Naive thymus-derived CD8-positive, alpha-beta T cell (primary cell): Measurements from ENCODE around the gene DOLPP1. TPM values are rescaled to one million over a fixed set of nuclear protein-coding genes. Genes with fewer than 3 reads are reported as not detected.
A peak's percentile ranks its signal among the peaks of the same experiment; 100 is the strongest.

ENCODE experiments used
- ATAC-seq, 2 donors: fragments of 150-1000 bp; cut with Tn5 transposase in 1 of 2; sonication (Bioruptor Pico), chemical (Tn5 transposase) in 1 of 2; 1 replicate in 1 of 2; 2 replicates in 1 of 2; pipeline ENCODE4 v1.10.0; 2021; ENCODE audit warnings: mild to moderate bottlenecking in 2 of 2, moderate library complexity in 2 of 2
- POLR2A ChIA-PET: fragments of 350-600 bp; sonication (Branson Sonifier 250); formaldehyde crosslinking; loops from one replicate; lab custom pipeline; 2021; ENCODE audit warnings: antibody characterized with exemption; lab: Charles Lee
- DNase-seq, 10 donors: peaks; one replicate each; pipeline versions ENCODE4 v3.0.0 to v3.0.0-alpha.2; 2020 to 2022
- H3K27ac Mint-ChIP-seq, 10 donors: one replicate each; pipeline ENCODE4 v1.8.0; 2020 to 2022; ENCODE audit warnings: mild to moderate bottlenecking in 10 of 10, mixed read lengths in 10 of 10, moderate library complexity in 4 of 10, inconsistent platforms in 1 of 10
- H3K27me3 Mint-ChIP-seq, 5 donors: one replicate each; pipeline ENCODE4 v1.8.0; 2021 to 2022; ENCODE audit warnings: mixed read lengths in 5 of 5
- H3K36me3 Mint-ChIP-seq, 3 donors: one replicate each; pipeline ENCODE4 v1.8.0; 2020 to 2022; ENCODE audit warnings: mixed read lengths in 3 of 3, mild to moderate bottlenecking in 2 of 3, inconsistent platforms in 1 of 3
- H3K4me1 Mint-ChIP-seq, 4 donors: one replicate each; pipeline ENCODE4 v1.8.0; 2021 to 2022; ENCODE audit warnings: mixed read lengths in 4 of 4
- H3K4me3 Mint-ChIP-seq, 10 donors: one replicate each; pipeline ENCODE4 v1.8.0; 2020 to 2022; ENCODE audit warnings: mild to moderate bottlenecking in 10 of 10, mixed read lengths in 10 of 10, moderate library complexity in 6 of 10, inconsistent platforms in 1 of 10
- H3K9me3 Mint-ChIP-seq, 9 donors: one replicate each; pipeline ENCODE4 v1.8.0; 2020 to 2022; ENCODE audit warnings: mixed read lengths in 9 of 9, mild to moderate bottlenecking in 3 of 9, inconsistent platforms in 1 of 9, moderate library complexity in 1 of 9
- polyA plus RNA-seq, 3 donors: library from polyadenylated mRNA; unstranded; fragments of 300-500 nt; fragmentation: Illumina TruSeq; gene quantifications; one replicate each; pipeline ENCODE4 v1.2.3, GENCODE V29; 2021
- total RNA-seq, 8 experiments: library from RNA in 2 of 8; stranded (reverse) in 2 of 8; gene quantifications; one replicate each; pipeline ENCODE4 v1.2.3 and lab custom pipeline; 2021 to 2026

Gene DOLPP1
- total and polyA plus RNA-seq, 5 experiments from 2014 or later, result 5.7 to 11.1 (median 7.9) TPM

GRCh38 chr9:129042016-129042415 lies 38.9 kb upstream of the DOLPP1 start:
- H3K36me3 Mint-ChIP-seq, result peaks cover 0 to 51% (median 4%) of the 10 kb centered on the region in 3 donors
- H3K4me1 Mint-ChIP-seq, result peaks cover 12 to 37% (median 23%) of the 10 kb centered on the region in 4 donors
- H3K27me3 Mint-ChIP-seq, result no peaks in the 10 kb centered on the region
- no peak overlapping the region for H3K27ac Mint-ChIP-seq
- ATAC-seq (no peak), DNase-seq (no peak)
- H3K9me3 Mint-ChIP-seq, result no peaks in the 10 kb centered on the region
- no peak overlapping the region for H3K4me3 Mint-ChIP-seq
- POLR2A ChIA-PET, result interaction anchor here (0.6 kb wide), 1 partner anchor 22 kb away, joined by 3 read pairs; no protein-coding TSS in a partner anchor

GRCh38 chr9:129052592-129052991 lies 28.3 kb upstream of the DOLPP1 start:
- POLR2A ChIA-PET, result interaction anchor here (0.7 kb wide), 1 partner anchor 866 kb away, joined by 3 read pairs; no protein-coding TSS in a partner anchor
- Mint-ChIP-seq H3K36me3 (peaks cover 0 to 84% (median 15%) of the 10 kb centered on the region in 3 donors), H3K4me1 (peaks cover 0 to 3% (median 0%) of the 10 kb centered on the region in 4 donors), H3K27ac (no peak overlapping the region), H3K9me3 (no peaks in the 10 kb centered on the region), H3K4me3 (no peak overlapping the region), H3K27me3 (no peaks in the 10 kb centered on the region)
- no peak for ATAC-seq
- no peak for DNase-seq

DNA sequence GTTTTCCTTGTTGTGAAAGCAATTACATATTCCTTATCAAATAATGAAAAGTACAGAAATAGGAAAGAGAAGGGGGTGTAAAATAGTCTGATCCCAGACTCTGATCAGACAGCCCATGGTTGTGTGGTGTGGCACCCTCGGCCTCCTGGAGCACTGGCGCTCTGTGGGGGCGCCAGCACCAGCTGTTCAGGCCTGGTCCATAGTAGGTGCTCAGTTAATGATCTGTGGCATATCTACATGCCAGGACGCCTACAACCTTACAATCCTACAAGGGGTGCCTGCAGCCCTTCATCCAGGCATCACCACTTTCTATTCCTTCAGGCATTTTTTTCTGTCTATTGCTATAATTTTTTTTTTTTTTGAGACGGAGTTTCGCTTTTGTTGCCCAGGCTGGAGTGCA lies 27.9 kb upstream of the DOLPP1 start:
- POLR2A ChIA-PET, result interaction anchor here (0.7 kb wide), 1 partner anchor 866 kb away, joined by 3 read pairs; no protein-coding TSS in a partner anchor
- Mint-ChIP-seq H3K27me3 (no peaks in the 10 kb centered on the region), H3K9me3 (no peaks in the 10 kb centered on the region), H3K27ac (no peak overlapping the region), H3K4me1 (peaks cover 0 to 3% (median under 1%) of the 10 kb centered on the region in 4 donors), H3K36me3 (peaks cover 0 to 85% (median 15%) of the 10 kb centered on the region in 3 donors), H3K4me3 (no peak overlapping the region)
- ATAC-seq (no peak), DNase-seq (no peak)

DNA sequence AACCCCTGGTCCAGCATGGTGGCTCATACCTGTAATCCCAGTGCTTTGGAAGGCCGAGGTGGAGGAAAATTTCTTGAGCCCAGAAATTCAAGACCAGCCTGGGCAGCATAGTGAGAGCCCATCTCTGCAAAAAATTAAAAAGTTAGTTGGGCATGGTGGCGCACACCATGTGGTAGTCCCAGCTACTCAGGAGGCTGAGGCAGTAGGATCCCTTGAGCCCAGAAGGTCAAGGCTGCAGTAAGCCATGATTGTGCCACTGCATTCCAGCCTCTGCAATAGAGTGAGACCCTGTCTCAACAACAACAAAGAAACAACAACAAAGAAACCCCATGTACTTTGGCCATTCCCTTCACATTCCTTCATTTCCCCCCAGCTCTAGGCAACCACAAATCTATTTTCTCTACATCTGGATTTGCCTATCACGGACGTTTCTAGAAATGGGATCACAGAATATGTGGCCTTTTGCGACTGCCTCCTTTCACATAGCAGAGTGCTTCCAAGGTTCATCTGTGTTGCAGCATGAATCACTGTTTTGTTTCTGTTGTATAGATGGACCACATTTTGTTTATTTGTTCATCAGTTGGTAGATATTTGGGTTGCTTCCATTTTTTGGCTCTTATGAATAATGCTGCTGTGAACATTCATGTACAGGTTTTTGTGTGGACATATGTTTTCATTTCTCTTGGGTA lies 26.6 kb upstream of the DOLPP1 start:
- Mint-ChIP-seq H3K27ac (peak overlapping the region in 1 of 10 donors; percentile 24), H3K36me3 (peaks cover 0 to 80% (median 9%) of the 10 kb centered on the region in 3 donors), H3K9me3 (no peaks in the 10 kb centered on the region), H3K27me3 (no peaks in the 10 kb centered on the region), H3K4me1 (peaks cover 0 to 3% (median under 1%) of the 10 kb centered on the region in 4 donors), H3K4me3 (no peak overlapping the region)
- ATAC-seq (no peak), DNase-seq (no peak)
- POLR2A ChIA-PET, result no interaction called here

DNA sequence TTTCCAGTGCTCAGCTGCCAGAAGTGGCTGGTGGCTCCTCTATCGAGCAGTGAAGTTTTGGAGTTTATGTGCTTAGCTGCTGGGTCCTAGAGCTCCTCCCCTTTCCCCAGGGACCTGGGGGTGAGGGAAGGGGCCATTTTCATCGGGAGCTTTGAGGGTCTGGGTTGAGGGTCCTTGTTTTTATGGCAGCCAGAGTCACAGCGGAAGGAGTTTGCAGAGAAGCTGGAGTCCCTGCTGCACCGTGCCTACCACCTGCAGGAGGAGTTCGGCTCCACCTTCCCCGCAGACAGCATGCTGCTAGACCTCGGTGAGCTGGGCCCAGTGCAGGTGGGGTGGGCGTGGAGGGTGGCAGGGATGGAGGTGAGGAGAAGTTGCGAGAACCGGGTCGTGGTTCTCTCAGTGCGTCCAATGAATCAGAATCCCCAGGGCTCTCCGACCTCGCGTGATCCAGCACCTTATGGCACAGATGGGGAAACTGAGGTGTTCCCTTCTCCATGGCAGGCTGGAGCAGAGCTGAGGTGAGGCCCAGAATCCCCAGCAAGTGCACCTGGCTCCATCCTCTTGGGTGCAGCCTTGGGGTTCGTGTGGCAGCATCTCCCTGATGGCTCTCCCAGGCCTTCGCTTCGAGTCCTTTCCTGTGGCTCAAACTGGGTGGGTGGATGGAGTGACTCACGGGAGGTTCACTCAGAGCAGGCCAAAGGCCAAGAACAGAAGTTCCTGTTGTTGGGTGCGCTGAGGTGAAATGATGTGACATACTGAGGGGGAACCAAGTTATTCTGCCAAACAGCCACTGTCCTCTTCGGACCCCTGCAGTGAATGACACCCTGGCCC lies 21.7 kb upstream of the DOLPP1 start:
- DNase-seq (no peak), ATAC-seq (no peak)
- Mint-ChIP-seq H3K27ac (no peak overlapping the region), H3K4me1 (peaks cover 0 to 3% (median under 1%) of the 10 kb centered on the region in 4 donors), H3K27me3 (no peaks in the 10 kb centered on the region), H3K9me3 (no peaks in the 10 kb centered on the region), H3K4me3 (no peak overlapping the region), H3K36me3 (peaks cover 0 to 67% (median 11%) of the 10 kb centered on the region in 3 donors)
- POLR2A ChIA-PET, result no interaction called here

DNA sequence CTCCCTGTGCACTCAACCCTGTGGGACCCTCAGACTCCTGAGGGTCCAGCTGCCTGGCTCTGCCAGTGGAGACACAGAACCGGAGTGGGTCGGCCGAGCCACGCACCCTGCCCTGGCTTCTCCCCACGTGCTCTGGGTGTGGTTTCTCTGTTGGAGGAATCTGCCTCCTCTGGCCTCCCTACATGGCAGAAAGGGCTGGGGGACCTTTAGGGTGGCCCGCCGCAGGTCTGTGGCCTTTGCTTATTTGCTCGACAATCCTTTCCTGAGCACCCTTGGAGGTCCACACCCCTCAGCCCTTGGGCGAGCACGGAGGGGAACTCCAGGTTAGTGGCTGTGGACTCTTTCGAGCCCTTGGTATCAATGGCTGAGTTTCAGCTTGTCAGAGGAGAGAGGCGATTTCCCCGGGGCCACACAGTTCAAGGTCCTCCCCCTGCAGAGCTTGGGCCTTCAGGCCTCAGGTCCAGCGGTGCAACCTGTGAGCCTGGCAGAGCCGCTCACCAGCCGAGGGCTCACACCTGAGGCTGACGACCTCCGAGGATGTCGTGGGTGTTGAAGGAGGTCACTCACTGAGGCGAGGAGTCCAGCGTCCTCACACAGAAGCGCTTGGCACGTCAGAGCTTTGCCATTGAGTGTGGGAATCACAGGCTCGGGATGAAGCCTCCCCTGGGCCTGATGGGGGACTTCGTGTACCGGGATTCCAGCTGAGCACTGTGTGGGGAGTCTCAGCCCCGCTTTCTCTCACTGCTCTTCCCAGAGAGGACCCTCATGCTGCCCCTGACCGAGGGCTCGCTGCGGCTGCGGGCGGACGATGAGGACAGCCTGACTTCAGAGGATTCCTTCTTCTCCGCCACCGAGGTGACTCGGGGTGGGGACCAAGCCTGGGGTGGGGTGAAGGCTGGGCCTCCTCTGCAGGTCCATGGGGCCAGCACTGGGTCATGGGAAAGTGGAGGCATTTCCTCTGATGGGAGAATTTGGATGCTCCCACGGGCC lies 20.8 kb upstream of the DOLPP1 start:
- ATAC-seq (no peak), DNase-seq (no peak)
- Mint-ChIP-seq H3K36me3 (peaks cover 0 to 67% (median 7%) of the 10 kb centered on the region in 3 donors), H3K4me3 (no peak overlapping the region), H3K27ac (no peak overlapping the region), H3K9me3 (no peaks in the 10 kb centered on the region), H3K27me3 (no peaks in the 10 kb centered on the region), H3K4me1 (peaks cover 0 to 3% (median 0%) of the 10 kb centered on the region in 4 donors)
- POLR2A ChIA-PET, result interaction anchor here (0.6 kb wide), 1 partner anchor 30 kb away, joined by 4 read pairs; no protein-coding TSS in a partner anchor

DNA sequence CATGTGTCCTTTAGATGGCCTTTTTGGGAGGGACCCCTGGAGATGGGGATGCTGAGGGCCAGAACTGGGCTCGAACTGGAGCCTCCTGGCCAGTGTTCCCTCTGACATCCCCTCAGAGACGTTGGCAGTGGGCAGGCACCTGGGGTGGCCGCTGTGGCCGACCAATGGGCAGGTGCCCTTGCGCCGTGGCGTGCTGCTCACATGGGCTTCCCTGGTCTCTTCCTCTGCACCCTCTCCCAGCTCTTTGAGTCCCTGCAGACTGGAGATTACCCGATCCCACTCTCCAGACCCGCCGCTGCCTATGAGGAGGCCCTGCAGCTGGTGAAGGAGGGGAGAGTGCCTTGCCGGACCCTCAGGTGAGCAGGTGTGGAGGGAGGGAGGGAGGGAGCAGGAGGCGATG lies 19.9 kb upstream of the DOLPP1 start:
- Mint-ChIP-seq H3K27me3 (no peaks in the 10 kb centered on the region), H3K9me3 (no peaks in the 10 kb centered on the region), H3K27ac (no peak overlapping the region), H3K36me3 (peaks cover 0 to 68% (median 7%) of the 10 kb centered on the region in 3 donors), H3K4me1 (peaks cover 0 to 3% (median 0%) of the 10 kb centered on the region in 4 donors), H3K4me3 (no peak overlapping the region)
- DNase-seq (no peak), ATAC-seq (no peak)
- POLR2A ChIA-PET, result no interaction called here

DNA sequence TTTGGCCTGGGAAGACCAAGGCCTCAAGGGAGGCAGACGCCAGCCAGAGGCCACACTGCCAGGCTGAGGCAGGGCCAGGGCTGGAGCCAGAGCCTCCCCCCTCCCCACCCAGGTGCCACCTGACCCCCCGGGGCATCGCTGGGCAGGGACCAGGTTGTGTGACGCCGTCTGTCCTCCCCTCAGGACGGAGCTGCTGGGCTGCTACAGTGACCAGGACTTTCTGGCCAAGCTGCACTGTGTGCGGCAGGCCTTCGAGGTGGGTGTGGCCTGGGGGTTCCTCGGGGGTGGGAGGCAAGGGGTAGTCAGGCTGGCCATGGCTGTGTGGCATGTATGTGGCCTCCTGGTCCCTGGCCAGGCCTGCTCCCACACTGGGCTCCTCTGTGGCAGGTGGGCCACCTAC lies 17.9 kb upstream of the DOLPP1 start:
- H3K4me3 Mint-ChIP-seq, result no peak overlapping the region
- no peaks in the 10 kb centered on the region for H3K27me3 Mint-ChIP-seq
- ATAC-seq (no peak), DNase-seq (no peak)
- H3K36me3 Mint-ChIP-seq, result peaks cover 0 to 57% (median 4%) of the 10 kb centered on the region in 3 donors
- no peaks in the 10 kb centered on the region for H3K9me3 Mint-ChIP-seq
- POLR2A ChIA-PET, result no interaction called here
- peaks cover 0 to 1% (median under 1%) of the 10 kb centered on the region in 4 donors for H3K4me1 Mint-ChIP-seq
- no peak overlapping the region for H3K27ac Mint-ChIP-seq

GRCh38 chr9:129064499-129064908 lies 16.4 kb upstream of the DOLPP1 start:
- Mint-ChIP-seq H3K4me3 (no peak overlapping the region), H3K9me3 (no peaks in the 10 kb centered on the region), H3K27me3 (no peaks in the 10 kb centered on the region), H3K4me1 (peaks cover 8 to 15% (median 14%) of the 10 kb centered on the region in 4 donors), H3K27ac (peak overlapping the region in 1 of 10 donors; percentile 40), H3K36me3 (peaks cover 0 to 49% (median 4%) of the 10 kb centered on the region in 3 donors)
- ATAC-seq, result no peak
- POLR2A ChIA-PET, result interaction anchor here (0.7 to 1.2 kb wide), 3 partner anchors 19 to 581 kb away, joined by 3 to 4 read pairs (median 3); no protein-coding TSS in a partner anchor
- no peak for DNase-seq

- no peaks in the 10 kb centered on the region for H3K9me3 Mint-ChIP-seq
- H3K27me3 Mint-ChIP-seq, result no peaks in the 10 kb centered on the region
- H3K4me1 Mint-ChIP-seq, result peaks cover 17 to 48% (median 41%) of the 10 kb centered on the region in 4 donors
- POLR2A ChIA-PET, result interaction anchor here (1.2 to 3.4 kb wide), 5 partner anchors 12 to 344 kb away, joined by 3 to 39 read pairs (median 4); partner anchors contain the start of genes CRAT, DOLPP1, SH3GLB2 and ZDHHC12
- no peak for DNase-seq
- H3K4me3 Mint-ChIP-seq, result peak overlapping the region in 6 of 10 donors; percentile 63 to 82 (median 70)
- peak overlapping the region; percentile 78 to 96 (median 90) for H3K27ac Mint-ChIP-seq
- no peak for ATAC-seq
- H3K36me3 Mint-ChIP-seq, result peaks cover 0 to 30% (median 2%) of the 10 kb centered on the region in 3 donors
Measured at GRCh38 chr9:129068110-129068509, 12.8 kb upstream of the DOLPP1 start.

DNA sequence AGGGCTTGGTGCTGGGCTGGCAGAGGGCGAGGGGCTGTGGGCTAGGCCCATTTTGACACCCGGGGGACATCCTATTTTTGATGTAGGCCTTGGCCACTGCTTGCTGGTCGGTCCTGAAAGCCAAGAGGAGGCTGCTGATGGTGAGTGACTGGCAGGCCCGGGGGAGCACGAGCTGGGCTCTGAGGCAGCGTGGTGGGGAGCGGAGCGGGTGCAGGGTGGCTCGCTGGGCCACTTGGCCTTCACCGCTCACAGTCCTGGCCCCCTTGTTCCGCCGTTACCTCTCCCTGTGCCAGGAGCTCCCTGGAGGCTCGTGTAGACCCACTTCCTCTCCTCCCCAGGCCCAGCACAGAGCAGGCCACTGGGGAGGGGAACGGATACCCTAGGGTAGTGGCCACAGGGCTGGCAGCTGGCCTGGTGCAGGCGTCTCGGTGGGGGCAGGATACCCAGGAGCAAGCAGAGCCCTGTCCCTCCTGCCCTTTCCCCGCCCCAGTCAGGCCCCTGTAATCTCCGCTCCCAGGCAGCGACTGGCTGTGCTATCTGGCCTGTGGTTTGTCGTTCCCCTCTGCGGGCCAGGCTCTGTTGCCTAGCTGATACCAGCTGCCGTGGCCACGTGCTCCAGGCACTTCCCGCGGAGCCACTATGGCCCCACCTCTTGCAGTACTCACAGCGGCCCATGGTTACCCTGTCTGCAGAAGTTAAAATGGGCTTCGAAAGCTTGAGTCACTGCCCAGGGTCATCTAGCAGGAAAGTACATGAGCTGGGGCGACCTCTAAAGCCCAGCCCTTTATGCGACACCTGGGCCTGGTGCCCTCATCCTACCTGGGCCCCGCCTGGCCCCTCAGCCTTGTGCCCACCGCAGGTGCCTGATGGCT lies 11.7 kb upstream of the DOLPP1 start:
- H3K4me1 Mint-ChIP-seq, result peaks cover 20 to 57% (median 47%) of the 10 kb centered on the region in 4 donors
- H3K27ac Mint-ChIP-seq, result peak overlapping the region; percentile 89 to 96 (median 92)
- H3K27me3 Mint-ChIP-seq, result no peaks in the 10 kb centered on the region
- H3K9me3 Mint-ChIP-seq, result no peaks in the 10 kb centered on the region
- ATAC-seq (peak; percentile 95 to 98), DNase-seq (peak; percentile 26 to 87 (median 62))
- POLR2A ChIA-PET, result interaction anchor here (0.6 to 3.4 kb wide), 8 partner anchors 11 to 345 kb away, joined by 3 to 39 read pairs (median 4); partner anchors contain the start of genes CRAT, DOLPP1, MIGA2 and PTPA
- H3K4me3 Mint-ChIP-seq, result peak overlapping the region; percentile 58 to 87 (median 74)
- H3K36me3 Mint-ChIP-seq, result peaks cover 0 to 24% (median 0%) of the 10 kb centered on the region in 3 donors
